ENCODE results near the gene BMP8A. TPM values are rescaled to one million over a fixed set of nuclear protein-coding genes. Genes with fewer than 3 reads are reported as not detected.

The BMP8A gene
- total and polyA plus RNA-seq, 10 of the 15 experiments (the other 5 are each of a cell fraction or from before 2014, with no cell fraction given): not detected

DNA sequence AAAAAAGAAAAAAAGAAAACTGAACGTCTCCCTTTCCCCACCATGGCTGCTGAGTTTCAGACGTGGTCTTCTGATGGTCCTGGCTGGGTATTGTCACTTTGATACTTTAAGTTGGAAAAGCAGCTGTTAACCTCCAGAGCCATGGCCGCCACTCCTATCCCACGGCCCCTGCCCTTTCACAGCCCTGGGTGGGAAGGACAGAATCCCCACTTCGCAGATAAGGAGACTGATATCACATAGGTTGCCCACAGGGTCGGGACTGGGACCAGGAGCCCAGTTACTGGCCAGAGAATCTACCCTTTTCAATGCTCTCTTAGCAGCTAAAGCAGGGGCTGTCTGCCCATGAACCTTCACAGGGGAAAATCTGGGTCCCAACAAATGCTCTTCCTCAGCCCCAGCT is 16.8 kb downstream of the BMP8A start:
- CTCF ChIA-PET: interaction anchor here (1.0 to 1.3 kb wide), 4 partner anchors 31 to 410 kb away, joined by 3 to 7 read pairs (median 4); no protein-coding TSS in a partner anchor
- no TSS peak for BruUV-seq (replicated peaks)
- Histone ChIP-seq H3K4me3 (no peak overlapping the region), H3K9me3 (replicated peaks; ENCODE audit: control insufficient read depth, insufficient read depth, low read length) (no peaks in the 10 kb centered on the region), H3K27me3 (replicated peaks in 1 of 2; ENCODE audit: control insufficient read depth in 2 of 2, insufficient read depth in 2 of 2, low read length in 1 of 2) (no peaks in the 10 kb centered on the region), H3K36me3 (ENCODE audit: control insufficient read depth in 2 of 2, insufficient read depth in 2 of 2, low read length in 1 of 2) (no peaks in the 10 kb centered on the region), H3K9ac (ENCODE audit: control insufficient read depth, insufficient read depth, low read length) (no peak overlapping the region), H3K79me2 (ENCODE audit: control insufficient read depth, insufficient read depth, low read length) (no peaks in the 10 kb centered on the region), H3K27ac (ENCODE audit: control insufficient read depth, insufficient read depth) (no peak overlapping the region), H2AFZ (ENCODE audit: control insufficient read depth, low read depth, low read length) (no peak overlapping the region), H4K20me1 (ENCODE audit: control insufficient read depth, insufficient read depth) (no peaks in the 10 kb centered on the region), H3K4me2 (ENCODE audit: control insufficient read depth, insufficient read depth) (no peak overlapping the region), H3K4me1 (ENCODE audit: control insufficient read depth, insufficient read depth, low read length) (peaks cover 18% of the 10 kb centered on the region)
- in situ Hi-C loops (cut with MboI): no loop called here
- RAD21 ChIA-PET (ENCODE audit: unreplicated experiment): no interaction called here
- intact Hi-C loops (cut with micrococcal nuclease; ENCODE audit: unreplicated experiment): no loop called here
- ATAC-seq: no peak
- POLR2A ChIA-PET: no interaction called here
- 81% methylated on average over 6 of the region's 6 CpGs for WGBS (ENCODE audit: insufficient coverage, insufficient replicate concordance, low lambda C conversion rate, missing lambda C conversion rate)
- no peak for DNase-seq (ENCODE audit: low read depth, low spot score)
- SMC1A ChIA-PET (ENCODE audit: uncharacterized antibody, unreplicated experiment): interaction anchor here (0.9 kb wide), 1 partner anchor 53 kb away, joined by 4 read pairs; no protein-coding TSS in a partner anchor
- FAIRE-seq: no peak
- TF ChIP-seq, protein P1, sequence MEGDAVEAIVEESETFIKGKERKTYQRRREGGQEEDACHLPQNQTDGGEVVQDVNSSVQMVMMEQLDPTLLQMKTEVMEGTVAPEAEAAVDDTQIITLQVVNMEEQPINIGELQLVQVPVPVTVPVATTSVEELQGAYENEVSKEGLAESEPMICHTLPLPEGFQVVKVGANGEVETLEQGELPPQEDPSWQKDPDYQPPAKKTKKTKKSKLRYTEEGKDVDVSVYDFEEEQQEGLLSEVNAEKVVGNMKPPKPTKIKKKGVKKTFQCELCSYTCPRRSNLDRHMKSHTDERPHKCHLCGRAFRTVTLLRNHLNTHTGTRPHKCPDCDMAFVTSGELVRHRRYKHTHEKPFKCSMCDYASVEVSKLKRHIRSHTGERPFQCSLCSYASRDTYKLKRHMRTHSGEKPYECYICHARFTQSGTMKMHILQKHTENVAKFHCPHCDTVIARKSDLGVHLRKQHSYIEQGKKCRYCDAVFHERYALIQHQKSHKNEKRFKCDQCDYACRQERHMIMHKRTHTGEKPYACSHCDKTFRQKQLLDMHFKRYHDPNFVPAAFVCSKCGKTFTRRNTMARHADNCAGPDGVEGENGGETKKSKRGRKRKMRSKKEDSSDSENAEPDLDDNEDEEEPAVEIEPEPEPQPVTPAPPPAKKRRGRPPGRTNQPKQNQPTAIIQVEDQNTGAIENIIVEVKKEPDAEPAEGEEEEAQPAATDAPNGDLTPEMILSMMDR (IDR thresholded peaks at IDR 0.05 in 2 of 3, conservative IDR thresholded peaks at IDR 0.05 in 1 of 3; ENCODE audit: control insufficient read depth in 2 of 3, extremely low read depth in 1 of 3, insufficient read depth in 1 of 3, low read depth in 3 of 3, low read length in 3 of 3): no peak
- TF ChIP-seq, protein P2, sequence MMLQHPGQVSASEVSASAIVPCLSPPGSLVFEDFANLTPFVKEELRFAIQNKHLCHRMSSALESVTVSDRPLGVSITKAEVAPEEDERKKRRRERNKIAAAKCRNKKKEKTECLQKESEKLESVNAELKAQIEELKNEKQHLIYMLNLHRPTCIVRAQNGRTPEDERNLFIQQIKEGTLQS (IDR thresholded peaks at IDR 0.05; ENCODE audit: borderline replicate concordance, extremely low read depth, low read depth, low read length): no peak
- TF ChIP-seq SUZ12 (IDR thresholded peaks at IDR 0.05; ENCODE audit: unreplicated experiment): no peak
- no peak for TF ChIP-seq TBL1XR1 (IDR thresholded peaks at IDR 0.05; ENCODE audit: low read depth, low read length)
- TF ChIP-seq, protein P3, sequence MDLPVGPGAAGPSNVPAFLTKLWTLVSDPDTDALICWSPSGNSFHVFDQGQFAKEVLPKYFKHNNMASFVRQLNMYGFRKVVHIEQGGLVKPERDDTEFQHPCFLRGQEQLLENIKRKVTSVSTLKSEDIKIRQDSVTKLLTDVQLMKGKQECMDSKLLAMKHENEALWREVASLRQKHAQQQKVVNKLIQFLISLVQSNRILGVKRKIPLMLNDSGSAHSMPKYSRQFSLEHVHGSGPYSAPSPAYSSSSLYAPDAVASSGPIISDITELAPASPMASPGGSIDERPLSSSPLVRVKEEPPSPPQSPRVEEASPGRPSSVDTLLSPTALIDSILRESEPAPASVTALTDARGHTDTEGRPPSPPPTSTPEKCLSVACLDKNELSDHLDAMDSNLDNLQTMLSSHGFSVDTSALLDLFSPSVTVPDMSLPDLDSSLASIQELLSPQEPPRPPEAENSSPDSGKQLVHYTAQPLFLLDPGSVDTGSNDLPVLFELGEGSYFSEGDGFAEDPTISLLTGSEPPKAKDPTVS (IDR thresholded peaks at IDR 0.05; ENCODE audit: low read depth, low read length): no peak
- TF ChIP-seq, protein P4, sequence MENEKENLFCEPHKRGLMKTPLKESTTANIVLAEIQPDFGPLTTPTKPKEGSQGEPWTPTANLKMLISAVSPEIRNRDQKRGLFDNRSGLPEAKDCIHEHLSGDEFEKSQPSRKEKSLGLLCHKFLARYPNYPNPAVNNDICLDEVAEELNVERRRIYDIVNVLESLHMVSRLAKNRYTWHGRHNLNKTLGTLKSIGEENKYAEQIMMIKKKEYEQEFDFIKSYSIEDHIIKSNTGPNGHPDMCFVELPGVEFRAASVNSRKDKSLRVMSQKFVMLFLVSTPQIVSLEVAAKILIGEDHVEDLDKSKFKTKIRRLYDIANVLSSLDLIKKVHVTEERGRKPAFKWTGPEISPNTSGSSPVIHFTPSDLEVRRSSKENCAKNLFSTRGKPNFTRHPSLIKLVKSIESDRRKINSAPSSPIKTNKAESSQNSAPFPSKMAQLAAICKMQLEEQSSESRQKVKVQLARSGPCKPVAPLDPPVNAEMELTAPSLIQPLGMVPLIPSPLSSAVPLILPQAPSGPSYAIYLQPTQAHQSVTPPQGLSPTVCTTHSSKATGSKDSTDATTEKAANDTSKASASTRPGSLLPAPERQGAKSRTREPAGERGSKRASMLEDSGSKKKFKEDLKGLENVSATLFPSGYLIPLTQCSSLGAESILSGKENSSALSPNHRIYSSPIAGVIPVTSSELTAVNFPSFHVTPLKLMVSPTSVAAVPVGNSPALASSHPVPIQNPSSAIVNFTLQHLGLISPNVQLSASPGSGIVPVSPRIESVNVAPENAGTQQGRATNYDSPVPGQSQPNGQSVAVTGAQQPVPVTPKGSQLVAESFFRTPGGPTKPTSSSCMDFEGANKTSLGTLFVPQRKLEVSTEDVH (IDR thresholded peaks at IDR 0.05; ENCODE audit: low read depth, partially characterized antibody): no peak
- TF ChIP-seq SP1 (IDR thresholded peaks at IDR 0.05; ENCODE audit: low read depth, low read length): no peak
- TF ChIP-seq ZNF384 (IDR thresholded peaks at IDR 0.05; ENCODE audit: borderline replicate concordance, low read depth, low read length): no peak
- no peak for TF ChIP-seq GATAD2B (conservative IDR thresholded peaks at IDR 0.05; ENCODE audit: low read depth)
- no peak for TF ChIP-seq EZH2 (IDR thresholded peaks at IDR 0.05; ENCODE audit: borderline replicate concordance, control insufficient read depth, low read depth, low read length)
- TF ChIP-seq, protein P5, sequence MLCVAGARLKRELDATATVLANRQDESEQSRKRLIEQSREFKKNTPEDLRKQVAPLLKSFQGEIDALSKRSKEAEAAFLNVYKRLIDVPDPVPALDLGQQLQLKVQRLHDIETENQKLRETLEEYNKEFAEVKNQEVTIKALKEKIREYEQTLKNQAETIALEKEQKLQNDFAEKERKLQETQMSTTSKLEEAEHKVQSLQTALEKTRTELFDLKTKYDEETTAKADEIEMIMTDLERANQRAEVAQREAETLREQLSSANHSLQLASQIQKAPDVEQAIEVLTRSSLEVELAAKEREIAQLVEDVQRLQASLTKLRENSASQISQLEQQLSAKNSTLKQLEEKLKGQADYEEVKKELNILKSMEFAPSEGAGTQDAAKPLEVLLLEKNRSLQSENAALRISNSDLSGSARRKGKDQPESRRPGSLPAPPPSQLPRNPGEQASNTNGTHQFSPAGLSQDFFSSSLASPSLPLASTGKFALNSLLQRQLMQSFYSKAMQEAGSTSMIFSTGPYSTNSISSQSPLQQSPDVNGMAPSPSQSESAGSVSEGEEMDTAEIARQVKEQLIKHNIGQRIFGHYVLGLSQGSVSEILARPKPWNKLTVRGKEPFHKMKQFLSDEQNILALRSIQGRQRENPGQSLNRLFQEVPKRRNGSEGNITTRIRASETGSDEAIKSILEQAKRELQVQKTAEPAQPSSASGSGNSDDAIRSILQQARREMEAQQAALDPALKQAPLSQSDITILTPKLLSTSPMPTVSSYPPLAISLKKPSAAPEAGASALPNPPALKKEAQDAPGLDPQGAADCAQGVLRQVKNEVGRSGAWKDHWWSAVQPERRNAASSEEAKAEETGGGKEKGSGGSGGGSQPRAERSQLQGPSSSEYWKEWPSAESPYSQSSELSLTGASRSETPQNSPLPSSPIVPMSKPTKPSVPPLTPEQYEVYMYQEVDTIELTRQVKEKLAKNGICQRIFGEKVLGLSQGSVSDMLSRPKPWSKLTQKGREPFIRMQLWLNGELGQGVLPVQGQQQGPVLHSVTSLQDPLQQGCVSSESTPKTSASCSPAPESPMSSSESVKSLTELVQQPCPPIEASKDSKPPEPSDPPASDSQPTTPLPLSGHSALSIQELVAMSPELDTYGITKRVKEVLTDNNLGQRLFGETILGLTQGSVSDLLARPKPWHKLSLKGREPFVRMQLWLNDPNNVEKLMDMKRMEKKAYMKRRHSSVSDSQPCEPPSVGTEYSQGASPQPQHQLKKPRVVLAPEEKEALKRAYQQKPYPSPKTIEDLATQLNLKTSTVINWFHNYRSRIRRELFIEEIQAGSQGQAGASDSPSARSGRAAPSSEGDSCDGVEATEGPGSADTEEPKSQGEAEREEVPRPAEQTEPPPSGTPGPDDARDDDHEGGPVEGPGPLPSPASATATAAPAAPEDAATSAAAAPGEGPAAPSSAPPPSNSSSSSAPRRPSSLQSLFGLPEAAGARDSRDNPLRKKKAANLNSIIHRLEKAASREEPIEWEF (IDR thresholded peaks at IDR 0.05; ENCODE audit: insufficient replicate concordance, low read depth, low read length): no peak

Data from GM12878 (cell line).